22Rv1 (cell line): Measurements from ENCODE around the gene ATP5IF1.

Experiments used
- H3K27ac ChIP-seq: fragments of 450-650 bp; 2 replicates; pipeline ENCODE4 v1.5.1; 2017
- CTCF ChIP-seq: fragments of 450-650 bp; IDR thresholded peaks from 2 replicates; pipeline ENCODE4 v1.5.1; 2017; ENCODE audit warnings: mild to moderate bottlenecking
- ZFX ChIP-seq: fragments of 450-650 bp; IDR thresholded peaks from 2 replicates; pipeline ENCODE4 v1.6.1; 2017; ENCODE audit warnings: antibody characterized with exemption, borderline replicate concordance

ATP5IF1 gene

GRCh38 chr1:28280977-28281381, 45.1 kb downstream of the ATP5IF1 start:
- TF ChIP-seq ZFX: no peak
- no peak for TF ChIP-seq CTCF
- H3K27ac ChIP-seq: no peak overlapping the region

GRCh38 chr1:28281608-28282425, 45.9 kb downstream of the ATP5IF1 start:
- no peak overlapping the region for H3K27ac ChIP-seq
- no peak for TF ChIP-seq CTCF
- TF ChIP-seq ZFX: no peak

- no peak overlapping the region for H3K27ac ChIP-seq
- no peak for TF ChIP-seq ZFX
- TF ChIP-seq CTCF: no peak
Observed at GRCh38 chr1:28282426-28283407, 46.8 kb downstream of the ATP5IF1 start.

GRCh38 chr1:28286111-28286510, 50.2 kb downstream of the ATP5IF1 start:
- H3K27ac ChIP-seq: no peak overlapping the region
- no peak for TF ChIP-seq ZFX
- no peak for TF ChIP-seq CTCF
